GM12865 (cell line): ENCODE measurements around the gene CPEB4.
A peak's percentile ranks its signal among the peaks of the same experiment; 100 is the strongest.

ENCODE experiments used
- DNase-seq: peaks from one replicate; pipeline ENCODE4 v3.0.0; 2010; ENCODE audit warnings: low read depth
- H3K4me3 ChIP-seq: 2 replicates; pipeline ENCODE4 v1.5.1; 2011; ENCODE audit warnings: mild to moderate bottlenecking, low read depth, low read length, control low read depth
- TF ChIP-seq, protein P1 (sequence below): IDR thresholded peaks from 2 replicates; pipeline ENCODE4 v1.5.1; 2011; ENCODE audit warnings: low read length, control low read depth, low read depth, inconsistent platforms; ENCODE audit not compliant: insufficient read depth; ENCODE audit errors: missing control alignments

CPEB4 gene

DNA sequence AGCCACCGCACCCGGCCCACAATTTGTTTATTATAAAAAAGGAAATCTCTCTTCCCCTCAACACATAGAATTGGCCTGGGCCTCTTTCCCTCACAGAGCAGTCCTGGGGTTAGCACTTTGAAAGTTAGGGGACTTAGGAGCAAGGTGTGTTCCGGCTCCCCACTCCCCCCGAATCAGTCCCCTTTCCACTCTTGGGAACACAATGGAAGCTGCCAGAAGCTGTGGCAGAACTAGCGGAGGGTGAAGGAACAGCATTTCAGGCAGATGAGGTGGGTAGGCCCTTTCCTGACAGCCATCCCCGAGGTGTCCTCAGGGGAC lies 84.4 kb downstream of the CPEB4 start:
- TF ChIP-seq, protein P1, sequence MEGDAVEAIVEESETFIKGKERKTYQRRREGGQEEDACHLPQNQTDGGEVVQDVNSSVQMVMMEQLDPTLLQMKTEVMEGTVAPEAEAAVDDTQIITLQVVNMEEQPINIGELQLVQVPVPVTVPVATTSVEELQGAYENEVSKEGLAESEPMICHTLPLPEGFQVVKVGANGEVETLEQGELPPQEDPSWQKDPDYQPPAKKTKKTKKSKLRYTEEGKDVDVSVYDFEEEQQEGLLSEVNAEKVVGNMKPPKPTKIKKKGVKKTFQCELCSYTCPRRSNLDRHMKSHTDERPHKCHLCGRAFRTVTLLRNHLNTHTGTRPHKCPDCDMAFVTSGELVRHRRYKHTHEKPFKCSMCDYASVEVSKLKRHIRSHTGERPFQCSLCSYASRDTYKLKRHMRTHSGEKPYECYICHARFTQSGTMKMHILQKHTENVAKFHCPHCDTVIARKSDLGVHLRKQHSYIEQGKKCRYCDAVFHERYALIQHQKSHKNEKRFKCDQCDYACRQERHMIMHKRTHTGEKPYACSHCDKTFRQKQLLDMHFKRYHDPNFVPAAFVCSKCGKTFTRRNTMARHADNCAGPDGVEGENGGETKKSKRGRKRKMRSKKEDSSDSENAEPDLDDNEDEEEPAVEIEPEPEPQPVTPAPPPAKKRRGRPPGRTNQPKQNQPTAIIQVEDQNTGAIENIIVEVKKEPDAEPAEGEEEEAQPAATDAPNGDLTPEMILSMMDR = no peak
- no peak for DNase-seq
- H3K4me3 ChIP-seq = no peak overlapping the region

DNA sequence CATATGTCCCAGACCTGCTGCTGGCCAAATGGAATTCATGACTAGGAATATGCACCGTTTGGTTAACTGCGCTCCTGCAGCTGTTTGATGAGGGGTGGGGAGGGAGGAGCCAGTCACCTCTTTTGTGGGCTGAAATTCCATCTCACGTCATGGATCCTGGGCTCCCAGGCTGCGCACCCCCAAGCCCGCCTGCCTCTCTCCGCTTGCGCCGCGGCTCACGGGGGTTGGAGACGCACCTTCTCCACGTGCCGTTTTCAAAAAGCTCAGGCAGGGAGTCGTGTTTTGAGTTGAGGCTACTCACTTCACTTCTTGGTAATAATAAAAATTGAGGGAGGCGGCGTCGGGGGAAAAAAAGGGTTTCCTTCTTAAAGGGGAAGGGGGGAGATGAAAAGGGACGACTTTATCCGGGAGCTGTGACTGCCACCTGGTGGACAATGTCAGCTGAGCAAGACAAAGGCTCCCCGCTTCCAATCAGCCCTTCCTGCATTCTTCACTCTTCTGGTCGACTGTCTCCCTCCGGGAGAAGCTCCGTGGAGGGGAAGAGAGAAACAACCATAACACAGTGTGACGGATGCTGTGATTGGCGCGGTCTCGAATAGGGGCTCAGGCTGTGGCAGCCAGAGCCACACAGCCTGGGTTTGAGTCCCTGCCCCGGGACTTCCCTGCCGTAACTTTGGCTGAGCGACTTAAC lies 84.9 kb downstream of the CPEB4 start:
- TF ChIP-seq, protein P1 = peak; percentile 81
- DNase-seq = peak; percentile 86
- peak overlapping the region; percentile 50 for H3K4me3 ChIP-seq

DNA sequence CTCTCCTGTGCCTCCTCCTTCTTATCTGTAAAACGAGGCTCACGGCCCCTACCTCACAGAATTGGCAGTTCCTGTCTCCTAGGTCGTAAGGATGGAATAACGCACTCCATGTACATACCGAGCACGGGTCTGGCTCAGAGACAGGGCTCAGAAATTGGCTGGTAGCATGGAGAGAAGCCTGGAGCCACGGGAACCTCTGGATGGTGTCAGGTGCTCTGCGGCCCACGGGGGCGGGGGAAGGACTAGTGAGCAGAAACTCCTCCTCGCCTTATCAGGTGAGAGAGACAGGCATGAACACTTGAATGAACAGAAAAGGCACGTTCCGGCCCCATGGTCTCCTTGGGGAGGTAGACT lies 85.4 kb downstream of the CPEB4 start:
- DNase-seq = no peak
- TF ChIP-seq, protein P1 = no peak
- H3K4me3 ChIP-seq = peak overlapping the region; percentile 50

DNA sequence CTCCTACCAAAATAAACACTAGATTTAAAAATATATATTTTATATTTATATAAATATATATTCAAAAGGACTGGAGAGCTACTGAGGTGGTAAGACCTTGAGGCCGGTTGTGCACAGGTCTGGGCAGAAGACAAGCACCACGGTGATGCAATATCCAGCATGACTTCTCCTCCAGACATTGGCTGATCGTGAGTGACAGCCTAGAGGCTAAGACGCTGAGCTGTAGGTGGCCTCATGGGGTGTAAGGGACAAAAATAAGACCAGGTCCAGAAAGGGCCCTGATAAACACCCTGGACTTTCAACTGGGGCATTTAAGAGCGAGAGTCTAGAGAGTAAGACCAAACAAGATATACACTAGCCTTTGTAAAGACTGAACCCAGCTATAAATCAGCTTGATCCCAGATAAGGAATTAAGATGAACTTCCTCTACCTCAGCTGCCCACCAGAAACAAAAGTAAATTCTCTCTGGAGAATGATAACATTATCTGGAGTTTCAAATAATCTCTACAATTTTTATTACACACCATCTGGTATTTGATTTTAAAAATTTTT lies 86.6 kb downstream of the CPEB4 start:
- no peak for DNase-seq
- TF ChIP-seq, protein P1 = no peak
- H3K4me3 ChIP-seq = no peak overlapping the region

DNA sequence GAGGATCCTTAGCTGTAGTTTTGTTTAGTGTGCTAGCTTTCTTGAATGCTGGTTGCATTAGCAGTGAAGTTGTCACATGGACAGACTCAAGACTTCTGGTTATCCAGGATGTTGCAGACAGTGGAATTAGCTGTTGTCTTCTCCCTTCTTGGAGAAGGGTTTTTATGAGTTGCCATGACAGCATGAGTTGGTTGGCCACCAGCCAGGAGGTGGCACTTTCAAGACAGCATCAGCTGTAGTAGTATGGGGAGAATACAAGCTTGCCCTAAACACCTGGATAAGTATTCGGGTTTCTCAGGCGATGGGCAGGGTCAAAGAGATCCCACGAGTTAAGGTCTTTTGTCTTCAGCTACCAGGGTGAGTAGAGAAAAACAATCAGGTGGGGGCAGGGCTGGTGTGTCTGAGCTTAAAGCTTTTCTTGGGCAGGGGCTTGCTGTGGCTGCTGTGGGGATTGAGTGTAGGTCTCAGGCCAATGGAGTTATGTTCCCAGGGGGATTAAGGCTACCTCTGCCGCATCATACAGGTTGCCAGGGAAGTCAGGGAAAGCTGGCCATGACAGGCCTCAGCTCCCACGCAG lies 93.1 kb downstream of the CPEB4 start:
- DNase-seq = no peak
- no peak overlapping the region for H3K4me3 ChIP-seq
- TF ChIP-seq, protein P1 = no peak

DNA sequence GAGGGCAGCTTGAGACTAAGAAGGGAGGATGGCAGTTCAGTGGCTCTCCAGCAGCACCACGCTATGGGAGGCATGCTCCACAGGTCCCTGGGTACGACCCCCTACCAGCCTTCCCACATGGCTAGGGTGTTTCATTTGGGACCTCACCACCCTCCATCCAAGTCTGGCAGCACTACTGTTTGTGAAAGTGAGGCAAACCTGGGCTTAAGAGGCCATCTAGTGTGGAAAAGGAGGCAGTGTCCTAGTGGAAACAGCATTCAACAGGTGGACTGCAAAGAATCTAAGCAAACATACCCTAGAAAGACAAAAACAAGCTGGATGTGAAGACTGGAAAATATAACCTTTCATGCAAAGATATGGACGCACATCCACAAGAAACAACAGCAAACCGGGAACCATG lies 96.1 kb downstream of the CPEB4 start:
- H3K4me3 ChIP-seq = no peak overlapping the region
- DNase-seq = peak; percentile 29
- TF ChIP-seq, protein P1 = peak; percentile 30
